Muscle of leg (tissue), 11 donors: Measurements from ENCODE around the gene PPP6R2. TPM values are rescaled to one million over a fixed set of nuclear protein-coding genes. Genes with fewer than 3 reads are reported as not detected.
A peak's percentile ranks its signal among the peaks of the same experiment; 100 is the strongest.

Source experiments
- DNase-seq: peaks from one replicate; pipeline ENCODE4 v3.0.0; 2013
- H3K27ac ChIP-seq: one replicate; pipeline ENCODE4 v1.5.1; 2013; ENCODE audit warnings: mild to moderate bottlenecking, low read length, control low read depth
- H3K27me3 ChIP-seq: one replicate; pipeline ENCODE4 v1.6.1; 2013; ENCODE audit warnings: low read length; ENCODE audit not compliant: control insufficient read depth, insufficient read depth
- H3K36me3 ChIP-seq: one replicate; pipeline ENCODE4 v1.6.1; 2013; ENCODE audit warnings: low read length; ENCODE audit not compliant: control insufficient read depth, insufficient read depth
- H3K4me1 ChIP-seq: one replicate; pipeline ENCODE4 v1.6.1; 2013; ENCODE audit warnings: low read length; ENCODE audit not compliant: control insufficient read depth, insufficient read depth
- H3K4me3 ChIP-seq: one replicate; pipeline ENCODE4 v1.5.1; 2013; ENCODE audit warnings: low read length, control low read depth
- H3K9me3 ChIP-seq: replicated peaks from 2 replicates; pipeline ENCODE4 v1.6.1; 2013; ENCODE audit warnings: low read depth, low read length; ENCODE audit not compliant: control insufficient read depth
- WGBS: methylation state at CpG from one replicate; pipeline ENCODE4 v1.1.5; 2013; ENCODE audit warnings: missing lambda C conversion rate; ENCODE audit not compliant: insufficient coverage; 5-methylcytosine and 5-hydroxymethylcytosine counted together
- polyA plus RNA-seq, 8 donors: library from polyadenylated mRNA; unstranded; fragments of 120-200 nt; gene quantifications; one replicate each; pipeline versions ENCODE4 v1.2.1 to v1.2.3, GENCODE V29; 2013; ENCODE audit warnings: inconsistent platforms in 1 of 8, low replicate concordance in 1 of 8; ENCODE audit not compliant: insufficient read length in 8 of 8, insufficient read depth in 1 of 8
- total RNA-seq: library from RNA; stranded (reverse); fragments of 120-200 nt; gene quantifications from one replicate; pipeline ENCODE4 v1.2.4, GENCODE V29; 2013

Gene PPP6R2
- total and polyA plus RNA-seq, 9 donors, result 29.8 to 41.5 (median 36.4) TPM

- peaks cover 17% of the 10 kb centered on the region for H3K36me3 ChIP-seq
- no peaks in the 10 kb centered on the region for H3K9me3 ChIP-seq
- no peak for DNase-seq
- H3K27ac ChIP-seq, result no peak overlapping the region
- WGBS, result 20% methylated on average over 92 of the region's 93 CpGs
- peaks cover 64% of the 10 kb centered on the region for H3K4me1 ChIP-seq
- H3K27me3 ChIP-seq, result no peaks in the 10 kb centered on the region
- no peak overlapping the region for H3K4me3 ChIP-seq
These were observed 43.1 kb upstream of the PPP6R2 start for GRCh38 chr22:50299785-50300619.

GRCh38 chr22:50300620-50301257 lies 42.4 kb upstream of the PPP6R2 start:
- Histone ChIP-seq H3K27me3 (no peaks in the 10 kb centered on the region), H3K27ac (peak overlapping the region; percentile 89), H3K36me3 (peaks cover 19% of the 10 kb centered on the region), H3K4me3 (no peak overlapping the region), H3K4me1 (peaks cover 71% of the 10 kb centered on the region), H3K9me3 (no peaks in the 10 kb centered on the region)
- DNase-seq, result no peak
- WGBS, result 59% methylated on average over 14 of the region's 14 CpGs

DNA sequence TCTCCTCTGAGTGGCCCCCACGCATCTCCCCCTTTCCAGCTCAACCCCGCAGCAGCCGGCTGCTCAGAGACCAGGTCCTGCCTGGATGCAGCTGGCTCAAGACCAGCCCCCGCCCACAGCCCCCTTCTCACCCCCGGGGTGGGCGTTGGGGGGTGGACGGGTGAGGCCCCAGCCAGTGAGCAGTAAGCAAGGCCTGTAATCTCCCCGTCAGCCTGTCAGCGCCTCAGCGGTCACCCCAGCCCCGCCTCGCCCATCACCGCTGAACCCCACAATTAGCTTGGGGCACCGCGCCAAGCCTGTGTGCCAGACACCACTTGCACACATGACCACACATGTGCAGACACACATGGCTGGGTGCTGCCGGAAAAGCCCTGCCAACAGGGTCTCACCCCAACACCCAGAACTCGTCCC lies 41.5 kb upstream of the PPP6R2 start:
- Histone ChIP-seq H3K4me3 (no peak overlapping the region), H3K36me3 (peaks cover 19% of the 10 kb centered on the region), H3K27me3 (no peaks in the 10 kb centered on the region), H3K27ac (peak overlapping the region; percentile 89), H3K4me1 (peaks cover 78% of the 10 kb centered on the region), H3K9me3 (no peaks in the 10 kb centered on the region)
- 31% methylated on average over 13 of the region's 17 CpGs for WGBS
- DNase-seq, result no peak

- peaks cover 75% of the 10 kb centered on the region for H3K4me1 ChIP-seq
- 46% methylated on average over 9 of the region's 9 CpGs for WGBS
- H3K9me3 ChIP-seq, result no peaks in the 10 kb centered on the region
- no peaks in the 10 kb centered on the region for H3K27me3 ChIP-seq
- H3K27ac ChIP-seq, result peak overlapping the region; percentile 89
- H3K4me3 ChIP-seq, result no peak overlapping the region
- peak; percentile 35 for DNase-seq
- peaks cover 19% of the 10 kb centered on the region for H3K36me3 ChIP-seq
These were observed 41.0 kb upstream of the PPP6R2 start for GRCh38 chr22:50302041-50302541.

DNA sequence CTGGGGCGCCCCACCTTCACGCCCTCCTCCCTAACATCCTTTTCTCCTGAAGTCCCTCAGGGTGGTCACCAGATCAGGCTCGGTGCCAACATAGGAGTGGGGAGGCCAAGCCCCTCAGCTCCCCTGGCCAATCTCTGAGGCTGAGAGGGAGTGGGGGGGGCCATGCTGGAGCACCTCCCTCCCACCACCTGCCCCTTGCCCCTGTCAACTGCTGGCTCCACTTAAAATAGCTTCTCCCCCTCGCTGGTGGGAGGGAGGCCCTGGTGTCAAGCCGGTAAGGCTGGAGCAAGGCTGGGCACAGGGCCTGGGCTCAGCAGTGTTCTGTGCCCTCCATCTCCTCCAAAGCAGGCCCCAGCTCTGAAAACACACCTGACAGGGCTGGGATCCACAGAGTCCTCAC lies 40.6 kb upstream of the PPP6R2 start:
- peaks cover 19% of the 10 kb centered on the region for H3K36me3 ChIP-seq
- H3K4me3 ChIP-seq, result no peak overlapping the region
- H3K9me3 ChIP-seq, result no peaks in the 10 kb centered on the region
- no peaks in the 10 kb centered on the region for H3K27me3 ChIP-seq
- peak overlapping the region; percentile 92 for H3K27ac ChIP-seq
- peaks cover 75% of the 10 kb centered on the region for H3K4me1 ChIP-seq
- 13% methylated on average over 2 of the region's 5 CpGs for WGBS
- peak; percentile 72 for DNase-seq

- DNase-seq, result no peak
- no peak overlapping the region for H3K4me3 ChIP-seq
- peaks cover 83% of the 10 kb centered on the region for H3K4me1 ChIP-seq
These were observed 39.6 kb upstream of the PPP6R2 start for GRCh38 chr22:50303515-50303847.

DNA sequence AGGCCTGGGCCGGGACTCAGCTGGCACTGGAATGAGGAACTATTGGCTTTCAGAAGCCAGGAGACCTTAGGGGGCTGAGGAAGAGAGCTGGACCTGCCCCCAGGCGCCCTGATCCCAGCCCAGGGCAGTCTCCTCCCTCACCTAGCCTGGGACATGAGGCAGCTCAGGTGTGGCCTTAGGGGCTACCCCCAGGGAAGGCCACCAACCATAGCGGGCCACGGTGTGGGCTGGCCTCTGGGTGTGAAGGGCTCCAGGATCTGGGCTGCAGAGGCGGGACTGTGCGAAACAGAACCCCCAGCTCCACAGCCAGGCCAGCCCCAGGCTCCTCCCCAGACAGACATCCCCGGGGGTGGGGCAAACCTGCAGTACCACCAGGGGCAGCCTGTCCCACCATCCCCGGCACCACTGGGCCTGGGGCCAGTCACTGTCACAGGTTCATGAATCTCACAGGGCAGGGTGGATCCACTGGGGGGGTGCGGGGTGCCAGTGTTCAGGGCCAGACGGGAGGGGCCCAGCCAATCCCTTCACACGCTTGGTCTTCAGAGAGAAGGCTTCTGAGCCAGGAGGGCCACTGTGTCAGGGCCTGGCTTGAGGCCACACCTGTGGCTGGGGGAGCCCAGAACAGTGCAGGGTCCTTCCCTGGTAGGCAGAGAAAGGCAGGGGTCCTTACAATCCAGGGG lies 39.1 kb upstream of the PPP6R2 start:
- peak; percentile 47 for DNase-seq
- H3K27me3 ChIP-seq, result no peaks in the 10 kb centered on the region
- peak overlapping the region; percentile 92 for H3K27ac ChIP-seq
- peaks cover 19% of the 10 kb centered on the region for H3K36me3 ChIP-seq
- H3K9me3 ChIP-seq, result no peaks in the 10 kb centered on the region
- 45% methylated on average over 6 of the region's 11 CpGs for WGBS
- peak overlapping the region; percentile 2 for H3K4me3 ChIP-seq
- peaks cover 84% of the 10 kb centered on the region for H3K4me1 ChIP-seq

More at GRCh38 chr22:50303515-50303847, 39.6 kb upstream of the PPP6R2 start:
- Histone ChIP-seq H3K27ac (peak overlapping the region; percentile 92), H3K27me3 (no peaks in the 10 kb centered on the region), H3K9me3 (no peaks in the 10 kb centered on the region), H3K36me3 (peaks cover 19% of the 10 kb centered on the region)
- WGBS, result 53% methylated on average over 7 of the region's 7 CpGs

GRCh38 chr22:50304528-50305392 lies 38.4 kb upstream of the PPP6R2 start:
- peaks cover 87% of the 10 kb centered on the region for H3K4me1 ChIP-seq
- WGBS, result 49% methylated on average over 14 of the region's 22 CpGs
- DNase-seq, result peak; percentile 56

GRCh38 chr22:50305393-50305922 lies 37.7 kb upstream of the PPP6R2 start:
- no peaks in the 10 kb centered on the region for H3K27me3 ChIP-seq
- no peaks in the 10 kb centered on the region for H3K9me3 ChIP-seq
- H3K4me3 ChIP-seq, result peak overlapping the region; percentile 88
- H3K4me1 ChIP-seq, result peaks cover 83% of the 10 kb centered on the region
- peak overlapping the region; percentile 92 for H3K27ac ChIP-seq
- peaks cover 19% of the 10 kb centered on the region for H3K36me3 ChIP-seq
- WGBS, result 60% methylated on average over 12 of the region's 14 CpGs
- DNase-seq, result no peak

More at GRCh38 chr22:50304528-50305392, 38.4 kb upstream of the PPP6R2 start:
- no peaks in the 10 kb centered on the region for H3K27me3 ChIP-seq
- H3K9me3 ChIP-seq, result no peaks in the 10 kb centered on the region
- H3K36me3 ChIP-seq, result peaks cover 19% of the 10 kb centered on the region
- H3K4me3 ChIP-seq, result peak overlapping the region; percentile 88
- H3K27ac ChIP-seq, result peak overlapping the region; percentile 92
